ENCODE data around the gene OLIG1. TPM values are rescaled to one million over a fixed set of nuclear protein-coding genes. Genes with fewer than 3 reads are reported as not detected.

The OLIG1 gene
- total and polyA plus RNA-seq, 2 of the 8 experiments (the other 6 are each of a cell fraction or from before 2014, with no cell fraction given), result 0.65 to 1.2 TPM

DNA sequence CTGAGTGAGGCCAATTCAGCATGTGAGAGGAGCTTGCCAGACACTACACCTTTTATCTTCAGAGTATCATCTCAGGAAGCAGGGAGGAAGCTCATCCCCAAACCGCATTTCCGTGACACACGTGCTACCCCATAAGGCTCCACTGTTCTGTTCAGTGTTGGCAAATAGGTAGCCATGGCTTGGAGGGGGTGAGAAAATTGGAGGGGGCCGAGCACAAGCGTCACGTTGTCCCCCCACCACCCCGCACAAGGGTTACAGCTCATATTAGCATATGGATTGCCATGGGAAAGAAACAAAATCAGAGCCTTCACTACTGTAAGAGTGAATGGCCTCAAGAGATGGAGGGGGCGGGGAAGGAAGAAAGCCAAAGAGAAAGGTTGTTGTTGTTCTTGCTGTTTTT is 46.7 kb downstream of the OLIG1 start:
- Histone ChIP-seq H4K20me1 (replicated peaks in 1 of 2; ENCODE audit: control insufficient read depth in 1 of 2, insufficient read depth in 2 of 2, low read length in 2 of 2) (no peaks in the 10 kb centered on the region), H3K79me2 (ENCODE audit: control insufficient read depth in 1 of 2, insufficient read depth in 2 of 2, low read length in 2 of 2) (no peaks in the 10 kb centered on the region), H2BK120ac (replicated peaks; ENCODE audit: low read depth, low read length) (no peak overlapping the region), H4K5ac (ENCODE audit: insufficient read length, low read depth, low read length) (no peak overlapping the region), H3K4me3 (ENCODE audit: extremely low read depth in 1 of 4, insufficient read depth in 2 of 4, low read depth in 3 of 4, low read length in 4 of 4) (no peak overlapping the region), H3K23me2 (ENCODE audit: low read depth, low read length) (no peaks in the 10 kb centered on the region), H2BK20ac (ENCODE audit: low read length) (no peak overlapping the region), H2AK5ac (ENCODE audit: low read depth, low read length) (no peak overlapping the region), H3K9ac (replicated peaks in 1 of 4; ENCODE audit: extremely low read depth in 1 of 4, low read depth in 3 of 4, low read length in 3 of 4) (no peak overlapping the region), H3K4me2 (ENCODE audit: insufficient read depth in 1 of 2, low read depth in 2 of 2, low read length in 2 of 2) (no peak overlapping the region), H2BK12ac (ENCODE audit: low read depth, low read length) (no peak overlapping the region), H3K27ac (ENCODE audit: low read depth, low read length) (no peak overlapping the region), H3K27me3 (replicated peaks in 1 of 4; ENCODE audit: control insufficient read depth in 3 of 4, extremely low read depth in 1 of 4, insufficient read depth in 3 of 4, low read length in 3 of 4) (no peaks in the 10 kb centered on the region; a peak in 3 of 7 replicates), H4K91ac (replicated peaks; ENCODE audit: insufficient read length, low read length) (no peak overlapping the region), H3K56ac (replicated peaks; ENCODE audit: insufficient read length, low read depth, low read length) (no peak overlapping the region), H3K4me1 (replicated peaks in 1 of 4; ENCODE audit: control insufficient read depth in 3 of 4, insufficient read depth in 4 of 4, low read length in 3 of 4) (peaks cover 7 to 14% (median 12%) of the 10 kb centered on the region in 4 experiments), H4K8ac (ENCODE audit: extremely low read depth, insufficient read depth, low read length) (no peak overlapping the region), H3K18ac (ENCODE audit: extremely low read depth, low read length) (no peak overlapping the region), H2BK15ac (ENCODE audit: low read length) (no peak overlapping the region), H3K14ac (ENCODE audit: insufficient read length) (no peak overlapping the region), H3K79me1 (ENCODE audit: low read depth, low read length) (no peaks in the 10 kb centered on the region), H3K4ac (replicated peaks; ENCODE audit: insufficient read length, low read depth, low read length) (no peak overlapping the region), H3K9me3 (ENCODE audit: insufficient read depth in 2 of 2, low read depth in 1 of 2, low read length in 1 of 2) (no peaks in the 10 kb centered on the region), H3K23ac (ENCODE audit: insufficient read length) (no peak overlapping the region), H2BK5ac (ENCODE audit: low read depth, low read length) (no peak overlapping the region), H2AFZ (ENCODE audit: low read length) (no peak overlapping the region), H3K36me3 (ENCODE audit: control insufficient read depth in 2 of 4, insufficient read depth in 4 of 4, low read length in 3 of 4) (no peaks in the 10 kb centered on the region)
- FAIRE-seq, result no peak
- DNase-seq (ENCODE audit: low read depth in 1 of 2, low spot score in 2 of 2), result no peak
- TF ChIP-seq, protein P1, sequence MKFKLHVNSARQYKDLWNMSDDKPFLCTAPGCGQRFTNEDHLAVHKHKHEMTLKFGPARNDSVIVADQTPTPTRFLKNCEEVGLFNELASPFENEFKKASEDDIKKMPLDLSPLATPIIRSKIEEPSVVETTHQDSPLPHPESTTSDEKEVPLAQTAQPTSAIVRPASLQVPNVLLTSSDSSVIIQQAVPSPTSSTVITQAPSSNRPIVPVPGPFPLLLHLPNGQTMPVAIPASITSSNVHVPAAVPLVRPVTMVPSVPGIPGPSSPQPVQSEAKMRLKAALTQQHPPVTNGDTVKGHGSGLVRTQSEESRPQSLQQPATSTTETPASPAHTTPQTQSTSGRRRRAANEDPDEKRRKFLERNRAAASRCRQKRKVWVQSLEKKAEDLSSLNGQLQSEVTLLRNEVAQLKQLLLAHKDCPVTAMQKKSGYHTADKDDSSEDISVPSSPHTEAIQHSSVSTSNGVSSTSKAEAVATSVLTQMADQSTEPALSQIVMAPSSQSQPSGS (IDR thresholded peaks at IDR 0.05; ENCODE audit: low read length), result no peak
- no peak for TF ChIP-seq POLR2AphosphoS5 (IDR thresholded peaks at IDR 0.05; ENCODE audit: low read depth, low read length)
- no peak for TF ChIP-seq KDM1A (IDR thresholded peaks at IDR 0.05; ENCODE audit: borderline replicate concordance, low read length)
- no peak for TF ChIP-seq TAF7 (optimal IDR thresholded peaks at IDR 0.05; ENCODE audit: borderline replicate concordance, low read depth, low read length)
- no peak for TF ChIP-seq HDAC6 (IDR thresholded peaks at IDR 0.05; ENCODE audit: low read depth, low read length)
- no peak for TF ChIP-seq SIRT6 (IDR thresholded peaks at IDR 0.05; ENCODE audit: low read length)
- TF ChIP-seq GABPA (IDR thresholded peaks at IDR 0.05; ENCODE audit: borderline replicate concordance, insufficient read depth, low read length), result no peak
- ChIA-PET CTCF (ENCODE audit: partially characterized antibody) (interaction anchor here (0.8 to 1.3 kb wide), 4 partner anchors 11 to 81 kb away, joined by 3 to 4 read pairs (median 4); no protein-coding TSS in a partner anchor), POLR2A (ENCODE audit: partially characterized antibody) (interaction anchor here (1.5 kb wide), 1 partner anchor 11 kb away, joined by 3 read pairs; no protein-coding TSS in a partner anchor)
- 67% methylated on average over 8 of the region's 8 CpGs; no CpG with 5 or more reads in 1 of the 2 experiments for WGBS, 2 experiments (ENCODE audit: extremely low coverage in 1 of 2, insufficient coverage in 1 of 2, insufficient read length in 1 of 2, insufficient replicate concordance in 2 of 2, low coverage in 1 of 2, low lambda C conversion rate in 2 of 2, missing lambda C conversion rate in 1 of 2)

Data from H1 (cell line).